Hepatocyte (in vitro differentiated cells): ENCODE results near the gene HSPBP1. TPM values are rescaled to one million over a fixed set of nuclear protein-coding genes. Genes with fewer than 3 reads are reported as not detected.

ENCODE experiments used
- DNase-seq: peaks from one replicate; pipeline ENCODE4 v3.0.0-alpha.2; 2016; ENCODE audit warnings: low spot score
- H2AFZ ChIP-seq: fragments of 200-600 bp; sonication (generic); 2 replicates; pipeline ENCODE4 v1.6.0; 2016; ENCODE audit warnings: antibody characterized with exemption, mild to moderate bottlenecking
- H3K27ac ChIP-seq: fragments of 200-600 bp; sonication (generic); 2 replicates; pipeline ENCODE4 v1.5.1; 2016; ENCODE audit warnings: mild to moderate bottlenecking
- H3K27me3 ChIP-seq: fragments of 200-600 bp; sonication (generic); 2 replicates; pipeline ENCODE4 v1.6.1; 2016
- H3K36me3 ChIP-seq: fragments of 200-600 bp; sonication (generic); replicated peaks from 2 replicates; pipeline ENCODE4 v1.5.1; 2016; ENCODE audit warnings: low read depth; ENCODE audit not compliant: insufficient read depth
- H3K4me1 ChIP-seq: fragments of 200-600 bp; sonication (generic); 2 replicates; pipeline ENCODE4 v1.5.1; 2016; ENCODE audit warnings: mild to moderate bottlenecking, moderate library complexity; ENCODE audit not compliant: insufficient read depth
- H3K4me2 ChIP-seq: fragments of 200-600 bp; sonication (generic); 2 replicates; pipeline ENCODE4 v1.6.0; 2016
- H3K4me3 ChIP-seq: fragments of 200-600 bp; sonication (generic); 2 replicates; pipeline ENCODE4 v1.5.1; 2016; ENCODE audit warnings: mild to moderate bottlenecking
- H3K79me2 ChIP-seq: fragments of 200-600 bp; sonication (generic); 2 replicates; pipeline ENCODE4 v1.6.0; 2017; ENCODE audit warnings: mild to moderate bottlenecking
- H3K9me2 ChIP-seq: fragments of 200-600 bp; sonication (generic); replicated peaks from 2 replicates; pipeline ENCODE4 v1.6.0; 2017; ENCODE audit warnings: mild to moderate bottlenecking; ENCODE audit not compliant: insufficient read depth
- H3K9me3 ChIP-seq: fragments of 200-600 bp; sonication (generic); 2 replicates; pipeline ENCODE4 v1.5.1; 2016; ENCODE audit warnings: low read depth, mild to moderate bottlenecking
- H4K20me1 ChIP-seq: fragments of 200-600 bp; sonication (generic); 2 replicates; pipeline ENCODE4 v1.6.0; 2016; ENCODE audit warnings: mild to moderate bottlenecking; ENCODE audit not compliant: insufficient read depth, poor library complexity, severe bottlenecking
- EZH2 ChIP-seq: fragments of 200-600 bp; sonication (generic); IDR thresholded peaks from 2 replicates; pipeline ENCODE4 v1.6.1; 2016; ENCODE audit warnings: antibody characterized with exemption, mild to moderate bottlenecking, borderline replicate concordance
- EZH2phosphoT487 ChIP-seq: fragments of 200-600 bp; sonication (generic); IDR thresholded peaks from one replicate; pipeline ENCODE4 v1.6.1; 2018; ENCODE audit warnings: antibody characterized with exemption, mild to moderate bottlenecking, low read depth, moderate library complexity; ENCODE audit not compliant: unreplicated experiment, severe bottlenecking
- WGBS: methylation state at CpG from one replicate; pipeline ENCODE4 v1.1.6; 2016; ENCODE audit warnings: low lambda C conversion rate; ENCODE audit errors: missing lambda C conversion rate; 5-methylcytosine and 5-hydroxymethylcytosine counted together
- polyA plus RNA-seq: library from polyadenylated mRNA; unstranded; fragments of >200 nt; fragmentation: Nextera tagmentation; extraction: Ambion mirVana; gene quantifications from 2 replicates; pipeline ENCODE4 v1.2.1, GENCODE V29; 2016
- total RNA-seq: library from RNA; depleted of rRNA; stranded (reverse); fragments of >200 nt; gene quantifications from 2 replicates; pipeline ENCODE4 v1.2.3, GENCODE V29; 2014
- TF ChIP-seq, protein P1 (sequence below): fragments of 200-600 bp; sonication (generic); IDR thresholded peaks from 2 replicates; pipeline ENCODE4 v1.5.1; 2016; ENCODE audit warnings: antibody characterized with exemption, mild to moderate bottlenecking; ENCODE audit not compliant: poor library complexity

Gene HSPBP1
- total and polyA plus RNA-seq, 2 experiments from 2014 or later: 31.5 to 52.2 TPM

DNA sequence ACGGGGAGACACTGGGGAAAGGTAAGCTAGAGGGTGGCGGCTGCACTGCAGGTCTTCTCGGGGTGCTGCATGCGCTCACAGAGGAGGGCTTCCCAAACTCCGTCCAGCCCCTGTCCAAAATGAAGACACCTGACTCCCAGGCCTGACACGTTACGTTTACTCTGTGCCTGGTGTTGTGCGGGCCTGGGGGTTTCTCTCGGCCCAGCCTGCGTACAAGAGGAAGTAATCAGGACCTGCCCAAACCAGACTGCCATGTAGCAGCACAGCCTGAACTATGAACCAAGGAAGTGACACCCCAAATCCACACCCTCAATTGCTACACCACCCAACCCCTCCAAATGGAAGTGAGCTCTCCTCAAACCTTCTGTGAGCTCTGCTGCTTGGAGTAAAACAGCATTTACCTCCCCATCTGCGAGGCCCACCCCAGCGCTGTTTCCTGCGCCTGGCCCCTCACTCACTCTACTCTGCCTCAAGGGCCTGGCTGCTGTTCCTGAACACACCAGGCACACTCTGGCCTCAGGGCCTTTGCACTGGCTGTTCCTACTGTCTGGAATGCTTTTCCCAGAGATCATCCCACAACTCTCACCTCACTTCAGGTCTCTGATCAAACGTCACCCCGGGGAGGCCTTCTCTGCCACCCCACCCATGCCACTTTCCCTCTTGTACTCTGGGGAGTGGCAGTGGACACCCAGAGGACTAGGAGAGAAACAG, 3.0 kb downstream of the HSPBP1 start:
- no peak for TF ChIP-seq EZH2
- TF ChIP-seq, protein P1, sequence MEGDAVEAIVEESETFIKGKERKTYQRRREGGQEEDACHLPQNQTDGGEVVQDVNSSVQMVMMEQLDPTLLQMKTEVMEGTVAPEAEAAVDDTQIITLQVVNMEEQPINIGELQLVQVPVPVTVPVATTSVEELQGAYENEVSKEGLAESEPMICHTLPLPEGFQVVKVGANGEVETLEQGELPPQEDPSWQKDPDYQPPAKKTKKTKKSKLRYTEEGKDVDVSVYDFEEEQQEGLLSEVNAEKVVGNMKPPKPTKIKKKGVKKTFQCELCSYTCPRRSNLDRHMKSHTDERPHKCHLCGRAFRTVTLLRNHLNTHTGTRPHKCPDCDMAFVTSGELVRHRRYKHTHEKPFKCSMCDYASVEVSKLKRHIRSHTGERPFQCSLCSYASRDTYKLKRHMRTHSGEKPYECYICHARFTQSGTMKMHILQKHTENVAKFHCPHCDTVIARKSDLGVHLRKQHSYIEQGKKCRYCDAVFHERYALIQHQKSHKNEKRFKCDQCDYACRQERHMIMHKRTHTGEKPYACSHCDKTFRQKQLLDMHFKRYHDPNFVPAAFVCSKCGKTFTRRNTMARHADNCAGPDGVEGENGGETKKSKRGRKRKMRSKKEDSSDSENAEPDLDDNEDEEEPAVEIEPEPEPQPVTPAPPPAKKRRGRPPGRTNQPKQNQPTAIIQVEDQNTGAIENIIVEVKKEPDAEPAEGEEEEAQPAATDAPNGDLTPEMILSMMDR: no peak
- no peak for TF ChIP-seq EZH2phosphoT487
- no peak overlapping the region for H3K27ac ChIP-seq
- H3K9me2 ChIP-seq: no peaks in the 10 kb centered on the region
- DNase-seq: no peak
- 96% methylated on average over 15 of the region's 15 CpGs for WGBS
- H3K9me3 ChIP-seq: no peaks in the 10 kb centered on the region
- no peak overlapping the region for H3K4me3 ChIP-seq
- H3K4me1 ChIP-seq: peaks cover 13% of the 10 kb centered on the region
- no peaks in the 10 kb centered on the region for H3K36me3 ChIP-seq
- H3K27me3 ChIP-seq: no peaks in the 10 kb centered on the region
- H4K20me1 ChIP-seq: no peaks in the 10 kb centered on the region
- peaks cover 12% of the 10 kb centered on the region for H3K79me2 ChIP-seq
- H3K4me2 ChIP-seq: no peak overlapping the region
- H2AFZ ChIP-seq: no peak overlapping the region

GRCh38 chr19:55275851-55276719, 3.8 kb downstream of the HSPBP1 start:
- TF ChIP-seq, protein P1: no peak
- TF ChIP-seq EZH2phosphoT487: no peak
- no peak for TF ChIP-seq EZH2
- Histone ChIP-seq H3K9me2 (no peaks in the 10 kb centered on the region), H3K4me2 (no peak overlapping the region), H3K4me1 (peaks cover 11% of the 10 kb centered on the region), H3K27ac (no peak overlapping the region), H3K36me3 (no peaks in the 10 kb centered on the region), H3K79me2 (peaks cover 12% of the 10 kb centered on the region), H2AFZ (no peak overlapping the region), H3K9me3 (no peaks in the 10 kb centered on the region), H3K4me3 (no peak overlapping the region), H4K20me1 (no peaks in the 10 kb centered on the region), H3K27me3 (no peaks in the 10 kb centered on the region)
- DNase-seq: no peak
- 96% methylated on average over 17 of the region's 17 CpGs for WGBS

- H3K9me3 ChIP-seq: no peaks in the 10 kb centered on the region
- no peak overlapping the region for H3K27ac ChIP-seq
- H3K4me2 ChIP-seq: no peak overlapping the region
- TF ChIP-seq EZH2 (no peak), EZH2phosphoT487 (no peak)
- TF ChIP-seq, protein P1: no peak
- DNase-seq: no peak
- no peaks in the 10 kb centered on the region for H3K27me3 ChIP-seq
- no peaks in the 10 kb centered on the region for H4K20me1 ChIP-seq
- H3K79me2 ChIP-seq: peaks cover 9% of the 10 kb centered on the region
- peaks cover 4% of the 10 kb centered on the region for H3K4me1 ChIP-seq
- no peaks in the 10 kb centered on the region for H3K9me2 ChIP-seq
- no peak overlapping the region for H3K4me3 ChIP-seq
- H3K36me3 ChIP-seq: no peaks in the 10 kb centered on the region
- 98% methylated on average over 27 of the region's 36 CpGs for WGBS
- no peak overlapping the region for H2AFZ ChIP-seq
These were observed 5.8 kb downstream of the HSPBP1 start for GRCh38 chr19:55273978-55274707.
